SK-N-SH (cell line): ENCODE measurements around the gene LMBR1. TPM values are rescaled to one million over a fixed set of nuclear protein-coding genes. Genes with fewer than 3 reads are reported as not detected.

ENCODE experiments used
- CTCF ChIA-PET: fragments of 300-600, 350-600 bp; formaldehyde crosslinking; extraction: SDS; loops from one replicate; lab custom pipeline; 2021; lab: Yijun Ruan, JAX
- POLR2A ChIA-PET: fragments of 350-600 bp; sonication (Branson Sonifier 250); formaldehyde crosslinking; extraction: SDS; loops from one replicate; lab custom pipeline; 2020; ENCODE audit warnings: antibody characterized with exemption, inconsistent platforms; lab: Yijun Ruan, JAX
- DNase-seq: peaks from one replicate; pipeline ENCODE4 v3.0.0; 2012
- H2AFZ ChIP-seq: fragments of 200-600 bp; sonication (generic); 2 replicates; pipeline ENCODE4 v1.8.1; 2016; ENCODE audit warnings: antibody characterized with exemption, mild to moderate bottlenecking, low read depth
- H3F3A ChIP-seq: fragments of 200-600 bp; sonication (generic); replicated peaks from 2 replicates; pipeline ENCODE3; 2016; ENCODE audit warnings: antibody characterized with exemption, mild to moderate bottlenecking; ENCODE audit not compliant: insufficient read depth
- H3K27ac ChIP-seq, 2 experiments: fragments of 200-500 bp in 1 of 2; fragments of 200-600 bp in 1 of 2; sonication (Bioruptor generic) in 1 of 2; sonication (generic), shearing (Covaris generic) in 1 of 2; 2 replicates each; pipeline versions ENCODE4 v1.5.1 to v1.6.1; 2014 to 2016; ENCODE audit warnings: low read depth in 2 of 2, inconsistent platforms in 1 of 2, low read length in 1 of 2, mild to moderate bottlenecking in 1 of 2, mixed read lengths in 1 of 2
- H3K27me3 ChIP-seq: fragments of 200-600 bp; sonication (generic), shearing (Covaris generic); 2 replicates; pipeline ENCODE4 v1.6.1; 2016; ENCODE audit warnings: mixed run types; ENCODE audit not compliant: insufficient read depth
- H3K36me3 ChIP-seq, 2 experiments: fragments of 200-500 bp in 1 of 2; fragments of 200-600 bp in 1 of 2; sonication (Bioruptor generic) in 1 of 2; sonication (generic) in 1 of 2; replicated peaks in 1 of 2; 2 replicates each; pipeline versions ENCODE3 to v1.5.1; 2014 to 2016; ENCODE audit warnings: low read length in 1 of 2, mild to moderate bottlenecking in 1 of 2; ENCODE audit not compliant: insufficient read depth in 2 of 2, control insufficient read depth in 1 of 2
- H3K4me1 ChIP-seq, 2 experiments: fragments of 200-500 bp in 1 of 2; fragments of 200-600 bp in 1 of 2; sonication (Bioruptor generic) in 1 of 2; sonication (generic), shearing (Covaris generic) in 1 of 2; 2 replicates each; pipeline versions ENCODE4 v1.5.1 to v1.6.1; 2014 to 2016; ENCODE audit warnings: low read depth in 1 of 2, low read length in 1 of 2, mixed run types in 1 of 2; ENCODE audit not compliant: insufficient read depth in 2 of 2, control insufficient read depth in 1 of 2
- H3K4me2 ChIP-seq: fragments of 200-600 bp; sonication (generic), shearing (Covaris generic); 2 replicates; pipeline ENCODE4 v1.6.1; 2017; ENCODE audit warnings: mixed run types
- H3K4me3 ChIP-seq, 2 experiments: fragments of 200-500 bp in 1 of 2; fragments of 200-600 bp in 1 of 2; sonication (Bioruptor generic) in 1 of 2; sonication (generic), shearing (Covaris generic) in 1 of 2; 2 replicates each; pipeline versions ENCODE4 v1.5.1 to v1.8.1; 2014 to 2016; ENCODE audit warnings: low read depth in 2 of 2, inconsistent platforms in 1 of 2, low read length in 1 of 2, mild to moderate bottlenecking in 1 of 2, mixed read lengths in 1 of 2, moderate library complexity in 1 of 2
- H3K79me2 ChIP-seq: fragments of 200-600 bp; sonication (generic); 2 replicates; pipeline ENCODE4 v1.8.1; 2017; ENCODE audit warnings: mild to moderate bottlenecking; ENCODE audit not compliant: insufficient read depth
- H3K9ac ChIP-seq: fragments of 200-600 bp; sonication (generic); 2 replicates; pipeline ENCODE4 v1.6.1; 2017; ENCODE audit warnings: mixed run types
- H3K9me2 ChIP-seq: fragments of 200-600 bp; sonication (generic); 2 replicates; pipeline ENCODE4 v1.6.1; 2017; ENCODE audit warnings: mixed run types
- H3K9me3 ChIP-seq: fragments of 200-600 bp; sonication (generic); 2 replicates; pipeline ENCODE4 v1.6.1; 2017; ENCODE audit warnings: mixed run types, mild to moderate bottlenecking, moderate library complexity
- H4K20me1 ChIP-seq: fragments of 200-600 bp; sonication (generic); 2 replicates; pipeline ENCODE4 v1.6.1; 2017; ENCODE audit warnings: mild to moderate bottlenecking, mixed run types; ENCODE audit not compliant: insufficient read depth
- CHD2 ChIP-seq: fragments of 150-350 bp; IDR thresholded peaks from 2 replicates; pipeline ENCODE4 v1.6.1; 2018; ENCODE audit warnings: low read length; ENCODE audit not compliant: partially characterized antibody
- ELF1 ChIP-seq: IDR thresholded peaks from 2 replicates; pipeline ENCODE4 v1.4.0; 2012
- MEF2A ChIP-seq: IDR thresholded peaks from 2 replicates; pipeline ENCODE4 v1.4.0; 2012; ENCODE audit warnings: low read depth, borderline replicate concordance
- NFIC ChIP-seq: IDR thresholded peaks from 2 replicates; pipeline ENCODE4 v1.4.0; 2012; ENCODE audit warnings: borderline replicate concordance
- NRF1 ChIP-seq: IDR thresholded peaks from 2 replicates; pipeline ENCODE4 v1.6.1; 2012; ENCODE audit warnings: low read depth, mild to moderate bottlenecking, low read length
- RAD21 ChIP-seq: IDR thresholded peaks from 2 replicates; pipeline ENCODE4 v1.6.1; 2012; ENCODE audit warnings: mild to moderate bottlenecking, low read length
- RFX5 ChIP-seq: IDR thresholded peaks from 2 replicates; pipeline ENCODE4 v1.6.1; 2012; ENCODE audit warnings: mild to moderate bottlenecking, improper control_type of control experiment, low read length
- SIN3A ChIP-seq: IDR thresholded peaks from 2 replicates; pipeline ENCODE4 v1.6.1; 2012; ENCODE audit warnings: low read depth, mild to moderate bottlenecking, low read length, moderate library complexity, borderline replicate concordance
- WGBS: methylation state at CpG from one replicate; pipeline ENCODE4 v1.1.6; 2017; ENCODE audit warnings: low lambda C conversion rate; 5-methylcytosine and 5-hydroxymethylcytosine counted together
- polyA plus RNA-seq, 3 experiments: library from polyadenylated mRNA; depleted of rRNA; stranded (reverse); fragments of >200 nt; gene quantifications; 2 replicates each; pipeline ENCODE4 v1.2.3, GENCODE V29; 2012
- TF ChIP-seq, protein P1 (sequence below): IDR thresholded peaks from 2 replicates; pipeline ENCODE4; 2012
- TF ChIP-seq, protein P2 (sequence below): fragments of 200-600 bp; sonication (generic); IDR thresholded peaks from 2 replicates; pipeline ENCODE4 v1.6.1; 2017; ENCODE audit warnings: antibody characterized with exemption, mild to moderate bottlenecking, moderate library complexity
- TF ChIP-seq, protein P3 (sequence below): IDR thresholded peaks from 2 replicates; pipeline ENCODE4 v1.4.0; 2012; ENCODE audit warnings: low read depth, borderline replicate concordance
- TF ChIP-seq, protein P4 (sequence below): IDR thresholded peaks from 2 replicates; pipeline ENCODE4 v1.4.0; 2012; ENCODE audit warnings: low read depth

LMBR1 gene
- polyA plus RNA-seq, 1 of the 3 experiments (the other 2 are of a cell fraction), result 24.6 TPM

DNA sequence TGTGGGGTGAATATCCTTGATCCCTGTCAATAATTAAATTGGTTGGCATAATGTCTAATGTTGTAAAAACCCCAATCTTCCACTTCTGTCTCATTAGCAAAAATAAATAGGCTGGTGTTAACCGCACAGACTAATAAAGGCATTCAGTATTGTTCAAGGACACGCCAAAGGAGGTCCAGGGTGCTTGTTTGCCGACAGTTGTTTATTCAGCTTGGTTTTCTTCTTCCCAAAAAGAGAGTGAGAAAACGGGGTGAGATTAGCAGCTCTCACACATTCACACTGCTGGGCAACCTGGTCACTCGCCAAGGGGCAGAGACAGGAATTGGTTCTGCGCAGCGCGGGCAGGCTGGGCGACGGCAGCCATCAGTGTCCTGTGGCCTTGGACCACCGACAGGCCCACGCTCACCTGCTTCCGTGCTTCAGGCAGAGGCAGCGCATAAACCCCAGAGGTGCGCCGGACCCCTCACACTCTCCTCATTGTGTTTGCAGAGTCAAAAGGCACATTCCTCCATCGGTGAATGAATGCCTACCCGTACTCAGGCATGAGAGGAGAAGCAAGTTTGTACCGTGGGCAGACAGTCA, 26.2 kb upstream of the LMBR1 start:
- no peaks in the 10 kb centered on the region for H3K9me2 ChIP-seq
- no peaks in the 10 kb centered on the region for H3K79me2 ChIP-seq
- ChIA-PET POLR2A (no interaction called here), CTCF (interaction anchor here (2.0 kb wide), 1 partner anchor 31 kb away, joined by 6 read pairs; the partner anchor contains the start of gene NOM1)
- WGBS, result 78% methylated on average over 19 of the region's 19 CpGs
- H4K20me1 ChIP-seq, result no peaks in the 10 kb centered on the region
- H3K9ac ChIP-seq, result no peak overlapping the region
- H3K36me3 ChIP-seq, result no peaks in the 10 kb centered on the region
- DNase-seq, result no peak
- no peak overlapping the region for H3K4me3 ChIP-seq
- H3K9me3 ChIP-seq, result no peaks in the 10 kb centered on the region
- H3K27ac ChIP-seq, result no peak overlapping the region
- no peak for TF ChIP-seq NRF1
- TF ChIP-seq, protein P1, sequence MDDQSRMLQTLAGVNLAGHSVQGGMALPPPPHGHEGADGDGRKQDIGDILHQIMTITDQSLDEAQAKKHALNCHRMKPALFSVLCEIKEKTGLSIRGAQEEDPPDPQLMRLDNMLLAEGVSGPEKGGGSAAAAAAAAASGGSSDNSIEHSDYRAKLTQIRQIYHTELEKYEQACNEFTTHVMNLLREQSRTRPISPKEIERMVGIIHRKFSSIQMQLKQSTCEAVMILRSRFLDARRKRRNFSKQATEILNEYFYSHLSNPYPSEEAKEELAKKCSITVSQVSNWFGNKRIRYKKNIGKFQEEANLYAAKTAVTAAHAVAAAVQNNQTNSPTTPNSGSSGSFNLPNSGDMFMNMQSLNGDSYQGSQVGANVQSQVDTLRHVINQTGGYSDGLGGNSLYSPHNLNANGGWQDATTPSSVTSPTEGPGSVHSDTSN, result no peak
- TF ChIP-seq CHD2, result no peak
- TF ChIP-seq, protein P2, sequence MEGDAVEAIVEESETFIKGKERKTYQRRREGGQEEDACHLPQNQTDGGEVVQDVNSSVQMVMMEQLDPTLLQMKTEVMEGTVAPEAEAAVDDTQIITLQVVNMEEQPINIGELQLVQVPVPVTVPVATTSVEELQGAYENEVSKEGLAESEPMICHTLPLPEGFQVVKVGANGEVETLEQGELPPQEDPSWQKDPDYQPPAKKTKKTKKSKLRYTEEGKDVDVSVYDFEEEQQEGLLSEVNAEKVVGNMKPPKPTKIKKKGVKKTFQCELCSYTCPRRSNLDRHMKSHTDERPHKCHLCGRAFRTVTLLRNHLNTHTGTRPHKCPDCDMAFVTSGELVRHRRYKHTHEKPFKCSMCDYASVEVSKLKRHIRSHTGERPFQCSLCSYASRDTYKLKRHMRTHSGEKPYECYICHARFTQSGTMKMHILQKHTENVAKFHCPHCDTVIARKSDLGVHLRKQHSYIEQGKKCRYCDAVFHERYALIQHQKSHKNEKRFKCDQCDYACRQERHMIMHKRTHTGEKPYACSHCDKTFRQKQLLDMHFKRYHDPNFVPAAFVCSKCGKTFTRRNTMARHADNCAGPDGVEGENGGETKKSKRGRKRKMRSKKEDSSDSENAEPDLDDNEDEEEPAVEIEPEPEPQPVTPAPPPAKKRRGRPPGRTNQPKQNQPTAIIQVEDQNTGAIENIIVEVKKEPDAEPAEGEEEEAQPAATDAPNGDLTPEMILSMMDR, result no peak
- TF ChIP-seq ELF1, result no peak
- no peak for TF ChIP-seq SIN3A
- peaks cover 10% of the 10 kb centered on the region; the same call in 1 of the 2 replicates for H3K27me3 ChIP-seq
- peaks cover 0 to 3% of the 10 kb centered on the region in 2 experiments; a peak in 1 of 4 replicates for H3K4me1 ChIP-seq
- H3K4me2 ChIP-seq, result no peak overlapping the region
- no peaks in the 10 kb centered on the region for H3F3A ChIP-seq
- H2AFZ ChIP-seq, result no peak overlapping the region

DNA sequence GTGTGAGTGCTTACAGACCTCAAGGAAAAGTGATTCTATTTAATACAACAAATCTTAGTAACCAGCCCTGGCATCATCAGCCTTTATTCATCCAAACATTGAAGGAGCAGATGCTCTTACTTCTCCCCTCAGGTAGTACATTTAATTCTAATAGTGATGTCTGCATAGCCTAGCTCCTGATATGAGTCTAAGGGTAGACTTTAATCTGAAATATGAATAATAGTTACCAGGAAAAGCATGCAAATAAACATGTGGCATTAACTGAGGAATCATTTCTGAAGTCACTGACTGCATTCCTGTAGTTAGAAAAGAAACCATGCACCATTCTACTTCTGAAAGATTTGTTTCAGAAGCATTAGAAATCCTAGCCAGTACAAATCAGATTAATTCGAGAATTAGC, 25.7 kb upstream of the LMBR1 start:
- H3K4me1 ChIP-seq, result peaks cover 0 to 3% of the 10 kb centered on the region in 2 experiments; a peak in 1 of 4 replicates
- no peak for TF ChIP-seq MEF2A
- TF ChIP-seq, protein P1, result no peak
- TF ChIP-seq, protein P2, result no peak
- no peak for TF ChIP-seq NFIC
- no peak for TF ChIP-seq RFX5
- TF ChIP-seq, protein P3, sequence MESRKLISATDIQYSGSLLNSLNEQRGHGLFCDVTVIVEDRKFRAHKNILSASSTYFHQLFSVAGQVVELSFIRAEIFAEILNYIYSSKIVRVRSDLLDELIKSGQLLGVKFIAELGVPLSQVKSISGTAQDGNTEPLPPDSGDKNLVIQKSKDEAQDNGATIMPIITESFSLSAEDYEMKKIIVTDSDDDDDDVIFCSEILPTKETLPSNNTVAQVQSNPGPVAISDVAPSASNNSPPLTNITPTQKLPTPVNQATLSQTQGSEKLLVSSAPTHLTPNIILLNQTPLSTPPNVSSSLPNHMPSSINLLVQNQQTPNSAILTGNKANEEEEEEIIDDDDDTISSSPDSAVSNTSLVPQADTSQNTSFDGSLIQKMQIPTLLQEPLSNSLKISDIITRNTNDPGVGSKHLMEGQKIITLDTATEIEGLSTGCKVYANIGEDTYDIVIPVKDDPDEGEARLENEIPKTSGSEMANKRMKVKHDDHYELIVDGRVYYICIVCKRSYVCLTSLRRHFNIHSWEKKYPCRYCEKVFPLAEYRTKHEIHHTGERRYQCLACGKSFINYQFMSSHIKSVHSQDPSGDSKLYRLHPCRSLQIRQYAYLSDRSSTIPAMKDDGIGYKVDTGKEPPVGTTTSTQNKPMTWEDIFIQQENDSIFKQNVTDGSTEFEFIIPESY, result no peak
- TF ChIP-seq, protein P4, sequence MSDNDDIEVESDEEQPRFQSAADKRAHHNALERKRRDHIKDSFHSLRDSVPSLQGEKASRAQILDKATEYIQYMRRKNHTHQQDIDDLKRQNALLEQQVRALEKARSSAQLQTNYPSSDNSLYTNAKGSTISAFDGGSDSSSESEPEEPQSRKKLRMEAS, result no peak
- TF ChIP-seq SIN3A, result no peak
- no peak for TF ChIP-seq RAD21
- H3K9ac ChIP-seq, result no peak overlapping the region
- CTCF ChIA-PET, result interaction anchor here (0.8 to 1.0 kb wide), 2 partner anchors 13 to 31 kb away, joined by 3 read pairs; partner anchors contain the start of gene NOM1
- no peak for DNase-seq
- H3K27ac ChIP-seq, result no peak overlapping the region
- no peaks in the 10 kb centered on the region for H3F3A ChIP-seq
- no peaks in the 10 kb centered on the region for H3K36me3 ChIP-seq
- no peaks in the 10 kb centered on the region for H3K79me2 ChIP-seq
- peaks cover 10% of the 10 kb centered on the region; the same call in 1 of the 2 replicates for H3K27me3 ChIP-seq
- no peak overlapping the region for H2AFZ ChIP-seq
- 7% methylated on average over 1 of the region's 1 CpG for WGBS
- no peak overlapping the region for H3K4me2 ChIP-seq
- no peak overlapping the region for H3K4me3 ChIP-seq
- POLR2A ChIA-PET, result no interaction called here
- no peaks in the 10 kb centered on the region for H3K9me3 ChIP-seq
- H3K9me2 ChIP-seq, result no peaks in the 10 kb centered on the region
- H4K20me1 ChIP-seq, result no peaks in the 10 kb centered on the region
